ENCODE results near the gene KCNJ6. TPM values are rescaled to one million over a fixed set of nuclear protein-coding genes. Genes with fewer than 3 reads are reported as not detected.

KCNJ6 gene
- total and polyA plus RNA-seq, 10 of the 15 experiments (the other 5 are each of a cell fraction or from before 2014, with no cell fraction given): 0.03 to 0.07 (median 0.04) TPM; not detected in 7

- Histone ChIP-seq H3K4me2 (ENCODE audit: control insufficient read depth, insufficient read depth) (no peak overlapping the region), H3K27me3 (replicated peaks in 1 of 2; ENCODE audit: control insufficient read depth in 2 of 2, insufficient read depth in 2 of 2, low read length in 1 of 2) (no peaks in the 10 kb centered on the region), H3K79me2 (ENCODE audit: control insufficient read depth, insufficient read depth, low read length) (no peaks in the 10 kb centered on the region), H3K9me3 (replicated peaks; ENCODE audit: control insufficient read depth, insufficient read depth, low read length) (no peaks in the 10 kb centered on the region; the same call in 2 of the 3 replicates), H3K36me3 (ENCODE audit: control insufficient read depth in 2 of 2, insufficient read depth in 2 of 2, low read length in 1 of 2) (no peaks in the 10 kb centered on the region), H3K9ac (ENCODE audit: control insufficient read depth, insufficient read depth, low read length) (no peak overlapping the region), H2AFZ (ENCODE audit: control insufficient read depth, low read depth, low read length) (no peak overlapping the region), H3K4me1 (ENCODE audit: control insufficient read depth, insufficient read depth, low read length) (no peaks in the 10 kb centered on the region; the same call in 1 of the 2 replicates), H3K4me3 (no peak overlapping the region), H4K20me1 (ENCODE audit: control insufficient read depth, insufficient read depth) (no peaks in the 10 kb centered on the region), H3K27ac (ENCODE audit: control insufficient read depth, insufficient read depth) (no peak overlapping the region)
- 17% methylated on average over 2 of the region's 2 CpGs for WGBS (ENCODE audit: insufficient coverage, insufficient replicate concordance, low lambda C conversion rate, missing lambda C conversion rate)
- BruUV-seq (replicated peaks): no TSS peak
- ChIA-PET POLR2A (no interaction called here), SMC1A (ENCODE audit: uncharacterized antibody, unreplicated experiment) (interaction anchor here (0.6 kb wide), 1 partner anchor 299 kb away, joined by 3 read pairs; no protein-coding TSS in a partner anchor), RAD21 (ENCODE audit: unreplicated experiment) (no interaction called here), CTCF (no interaction called here)
- no peak for ATAC-seq
- no peak for TF ChIP-seq POLR2AphosphoS5 (IDR thresholded peaks at IDR 0.05; ENCODE audit: low read length)
- no peak for TF ChIP-seq TCF3 (IDR thresholded peaks at IDR 0.05; ENCODE audit: borderline replicate concordance, insufficient read depth, low read depth, low read length)
- no peak for TF ChIP-seq RAD21 (IDR thresholded peaks at IDR 0.05; ENCODE audit: insufficient read depth, low read depth, low read length)
- TF ChIP-seq CHD1 (IDR thresholded peaks at IDR 0.05; ENCODE audit: low read depth, low read length): no peak
- TF ChIP-seq PKNOX1 (IDR thresholded peaks at IDR 0.05): no peak
- no peak for TF ChIP-seq BRCA1 (IDR thresholded peaks at IDR 0.05; ENCODE audit: low read depth, low read length)
- TF ChIP-seq ZNF384 (IDR thresholded peaks at IDR 0.05; ENCODE audit: borderline replicate concordance, low read depth, low read length): no peak
- no peak for TF ChIP-seq ZZZ3 (IDR thresholded peaks at IDR 0.05; ENCODE audit: control insufficient read depth, insufficient read length, low read depth)
- TF ChIP-seq MYC (IDR thresholded peaks at IDR 0.05; ENCODE audit: insufficient read depth, insufficient read length, insufficient replicate concordance, low read length, severe bottlenecking): no peak
- TF ChIP-seq SUZ12 (IDR thresholded peaks at IDR 0.05; ENCODE audit: unreplicated experiment): no peak
- TF ChIP-seq PRDM15 (CRISPR knock-in tag; IDR thresholded peaks at IDR 0.05): no peak
- TF ChIP-seq SIN3A (IDR thresholded peaks at IDR 0.05; ENCODE audit: low read depth, low read length): no peak
- TF ChIP-seq NBN (IDR thresholded peaks at IDR 0.05): no peak
- no peak for TF ChIP-seq SP1 (IDR thresholded peaks at IDR 0.05; ENCODE audit: low read depth, low read length)
- TF ChIP-seq BMI1 (IDR thresholded peaks at IDR 0.05; ENCODE audit: borderline replicate concordance): no peak
- no peak for TF ChIP-seq RBBP5 (conservative IDR thresholded peaks at IDR 0.05)
- no peak for TF ChIP-seq RELA (IDR thresholded peaks at IDR 0.05; ENCODE audit: borderline replicate concordance, partially characterized antibody)
- TF ChIP-seq BCL11A (IDR thresholded peaks at IDR 0.05; ENCODE audit: low read depth, low read length): no peak
- TF ChIP-seq ETV6 (conservative IDR thresholded peaks at IDR 0.05 in 1 of 2, IDR thresholded peaks at IDR 0.05 in 1 of 2; ENCODE audit: borderline replicate concordance in 1 of 2, low read depth in 1 of 2): no peak
- TF ChIP-seq JUNB (IDR thresholded peaks at IDR 0.05): no peak
- intact Hi-C loops (cut with micrococcal nuclease; ENCODE audit: unreplicated experiment) (loop anchor here (10.0 kb wide), 1 partner anchor 454 kb away; no protein-coding TSS in a partner anchor), in situ Hi-C loops (cut with MboI) (no loop called here)
- DNase-seq (ENCODE audit: low read depth, low spot score): no peak
- no peak for FAIRE-seq
These were observed 245.4 kb downstream of the KCNJ6 start for GRCh38 chr21:37670883-37671282.

All from GM12878 (cell line).